Activated B cell treated with CpG ODN at 0.5 μM for 24 hours (primary cell): Measurements from ENCODE around the gene PGGT1B. TPM values are rescaled to one million over a fixed set of nuclear protein-coding genes. Genes with fewer than 3 reads are reported as not detected.

Experiments
- ATAC-seq: fragments of 200-7000 bp; cut with Tn5 transposase; one replicate; pipeline ENCODE4 v1.10.0; 2021; ENCODE audit warnings: low read depth, mild to moderate bottlenecking, moderate library complexity
- CTCF ChIA-PET: fragments of 350-600 bp; sonication (Branson Sonifier 250); formaldehyde crosslinking; loops from one replicate; lab custom pipeline; 2021; ENCODE audit warnings: antibody characterized with exemption; lab: Charles Lee
- POLR2A ChIA-PET: fragments of 350-600 bp; sonication (Branson Sonifier 250); formaldehyde crosslinking; loops from one replicate; lab custom pipeline; 2021; ENCODE audit warnings: antibody characterized with exemption; lab: Charles Lee
- DNase-seq: peaks from one replicate; pipeline ENCODE4 v3.0.0; 2022
- H3K27ac Mint-ChIP-seq: one replicate; pipeline ENCODE4 v1.8.0; 2020; ENCODE audit warnings: mixed read lengths
- H3K27me3 Mint-ChIP-seq: one replicate; pipeline ENCODE4 v1.8.0; 2021; ENCODE audit warnings: mixed read lengths
- H3K36me3 Mint-ChIP-seq: one replicate; pipeline ENCODE4 v1.8.0; 2021; ENCODE audit warnings: low read depth, mixed read lengths
- H3K4me1 Mint-ChIP-seq: one replicate; pipeline ENCODE4 v1.8.0; 2021; ENCODE audit warnings: mixed read lengths
- H3K4me3 Mint-ChIP-seq: one replicate; pipeline ENCODE4 v1.8.0; 2020; ENCODE audit warnings: mild to moderate bottlenecking, mixed read lengths
- H3K9me3 Mint-ChIP-seq: one replicate; pipeline ENCODE4 v1.8.0; 2020; ENCODE audit warnings: mixed read lengths
- intact Hi-C: fragments of 100-400 bp; cut with micrococcal nuclease; formaldehyde crosslinking; loops from one replicate; pipeline ENCODE4 v1.15.1; 2024
- total RNA-seq: library from RNA; stranded (reverse); gene quantifications from 2 replicates; pipeline ENCODE4 v1.2.3, GENCODE V29; 2022
- TF ChIP-seq, protein P1 (sequence below): fragments of 200-600 bp; IDR thresholded peaks from one replicate; pipeline ENCODE4 v1.8.0; 2022; ENCODE audit warnings: antibody characterized with exemption, mild to moderate bottlenecking

The PGGT1B gene
- total RNA-seq, 1 donor from 2014 or later, result 52.1 TPM

DNA sequence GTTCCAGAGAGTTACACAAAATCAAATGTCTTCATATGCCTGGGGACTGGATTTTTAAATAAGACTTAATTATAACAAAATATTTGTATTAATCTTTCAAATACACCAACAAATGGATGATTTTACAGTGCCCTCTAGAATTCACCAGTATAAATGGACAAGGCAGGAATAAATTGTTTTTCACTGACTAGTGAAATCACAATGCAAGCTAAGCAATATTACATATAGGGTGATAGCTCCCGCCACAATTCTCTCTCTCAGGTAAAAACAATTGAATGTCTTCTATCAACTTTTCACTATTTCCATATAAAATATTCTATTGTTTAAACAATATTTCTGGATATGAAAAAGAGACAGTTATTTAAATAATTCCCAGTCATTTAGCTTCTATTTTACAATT, 41.8 kb upstream of the PGGT1B start:
- intact Hi-C loops, result no loop called here
- Mint-ChIP-seq H3K27ac (no peak overlapping the region), H3K36me3 (no peaks in the 10 kb centered on the region), H3K9me3 (no peaks in the 10 kb centered on the region), H3K4me3 (no peak overlapping the region), H3K27me3 (peaks cover 7% of the 10 kb centered on the region), H3K4me1 (no peaks in the 10 kb centered on the region)
- TF ChIP-seq, protein P1, sequence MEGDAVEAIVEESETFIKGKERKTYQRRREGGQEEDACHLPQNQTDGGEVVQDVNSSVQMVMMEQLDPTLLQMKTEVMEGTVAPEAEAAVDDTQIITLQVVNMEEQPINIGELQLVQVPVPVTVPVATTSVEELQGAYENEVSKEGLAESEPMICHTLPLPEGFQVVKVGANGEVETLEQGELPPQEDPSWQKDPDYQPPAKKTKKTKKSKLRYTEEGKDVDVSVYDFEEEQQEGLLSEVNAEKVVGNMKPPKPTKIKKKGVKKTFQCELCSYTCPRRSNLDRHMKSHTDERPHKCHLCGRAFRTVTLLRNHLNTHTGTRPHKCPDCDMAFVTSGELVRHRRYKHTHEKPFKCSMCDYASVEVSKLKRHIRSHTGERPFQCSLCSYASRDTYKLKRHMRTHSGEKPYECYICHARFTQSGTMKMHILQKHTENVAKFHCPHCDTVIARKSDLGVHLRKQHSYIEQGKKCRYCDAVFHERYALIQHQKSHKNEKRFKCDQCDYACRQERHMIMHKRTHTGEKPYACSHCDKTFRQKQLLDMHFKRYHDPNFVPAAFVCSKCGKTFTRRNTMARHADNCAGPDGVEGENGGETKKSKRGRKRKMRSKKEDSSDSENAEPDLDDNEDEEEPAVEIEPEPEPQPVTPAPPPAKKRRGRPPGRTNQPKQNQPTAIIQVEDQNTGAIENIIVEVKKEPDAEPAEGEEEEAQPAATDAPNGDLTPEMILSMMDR, result no peak
- POLR2A ChIA-PET, result no interaction called here
- CTCF ChIA-PET, result interaction anchor here (1.1 kb wide), 1 partner anchor 270 kb away, joined by 4 read pairs; no protein-coding TSS in a partner anchor
- no peak for DNase-seq
- no peak for ATAC-seq

DNA sequence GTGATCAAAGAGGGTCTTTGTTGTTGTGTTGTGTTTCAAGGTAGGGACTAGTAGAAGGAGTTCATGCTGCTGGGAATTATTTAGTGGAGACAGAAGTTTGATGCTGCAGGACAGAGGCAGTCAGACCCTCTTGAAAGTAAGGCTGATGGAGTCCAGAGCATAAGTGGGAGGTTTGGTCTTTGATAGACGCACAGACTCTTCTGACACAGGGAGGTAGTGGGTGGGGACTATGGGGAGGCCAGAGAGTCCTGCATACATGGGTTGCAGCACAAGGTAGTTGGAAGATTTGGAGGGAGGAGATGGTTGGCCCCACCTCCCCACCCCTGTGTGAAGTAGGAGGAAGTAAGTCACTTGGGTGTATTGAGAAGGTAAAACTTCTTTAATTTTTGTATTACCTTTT, 36.1 kb upstream of the PGGT1B start:
- intact Hi-C loops, result loop anchor here (5.0 kb wide), 2 partner anchors 202 to 543 kb away; partner anchors contain the start of genes AP3S1 and ATG12
- CTCF ChIA-PET, result no interaction called here
- Mint-ChIP-seq H3K4me3 (no peak overlapping the region), H3K27ac (no peak overlapping the region), H3K27me3 (peaks cover 4% of the 10 kb centered on the region), H3K4me1 (peaks cover 13% of the 10 kb centered on the region), H3K9me3 (no peaks in the 10 kb centered on the region), H3K36me3 (no peaks in the 10 kb centered on the region)
- POLR2A ChIA-PET, result no interaction called here
- DNase-seq, result no peak
- TF ChIP-seq, protein P1, result no peak
- no peak for ATAC-seq

DNA sequence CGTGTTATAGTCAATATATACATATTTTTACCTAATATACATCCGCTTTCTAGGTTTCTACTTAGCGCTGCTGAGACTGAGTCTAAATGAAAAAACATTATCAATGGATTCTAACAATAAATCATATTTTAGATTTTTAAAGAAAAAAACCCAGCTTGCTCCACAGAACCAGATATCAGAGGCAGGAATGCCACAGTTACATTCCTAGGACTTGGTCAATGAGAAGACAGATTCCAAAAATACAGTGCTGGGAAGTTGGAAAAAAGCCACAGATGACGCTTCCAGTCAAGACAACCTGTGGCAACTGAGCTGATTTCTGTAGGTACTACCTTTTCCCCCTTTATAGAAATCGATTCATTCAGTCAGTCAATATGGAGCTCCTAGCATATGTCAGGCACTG, 34.4 kb upstream of the PGGT1B start:
- intact Hi-C loops, result loop anchor here (2.0 to 5.0 kb wide), 3 partner anchors 200 to 545 kb away; partner anchors contain the start of genes AP3S1, ATG12 and TMED7
- Mint-ChIP-seq H3K4me3 (peak overlapping the region; percentile 47), H3K27ac (no peak overlapping the region), H3K9me3 (peaks cover 1% of the 10 kb centered on the region), H3K4me1 (peaks cover 13% of the 10 kb centered on the region), H3K27me3 (no peaks in the 10 kb centered on the region), H3K36me3 (peaks cover under 1% of the 10 kb centered on the region)
- TF ChIP-seq, protein P1, result no peak
- ChIA-PET CTCF (interaction anchor here (0.9 to 1.7 kb wide), 3 partner anchors 11 to 199 kb away, joined by 3 to 4 read pairs (median 3); no protein-coding TSS in a partner anchor), POLR2A (interaction anchor here (1.1 to 2.1 kb wide), 4 partner anchors 32 to 35 kb away, joined by 3 to 10 read pairs (median 4); no protein-coding TSS in a partner anchor)
- DNase-seq (no peak), ATAC-seq (no peak)

DNA sequence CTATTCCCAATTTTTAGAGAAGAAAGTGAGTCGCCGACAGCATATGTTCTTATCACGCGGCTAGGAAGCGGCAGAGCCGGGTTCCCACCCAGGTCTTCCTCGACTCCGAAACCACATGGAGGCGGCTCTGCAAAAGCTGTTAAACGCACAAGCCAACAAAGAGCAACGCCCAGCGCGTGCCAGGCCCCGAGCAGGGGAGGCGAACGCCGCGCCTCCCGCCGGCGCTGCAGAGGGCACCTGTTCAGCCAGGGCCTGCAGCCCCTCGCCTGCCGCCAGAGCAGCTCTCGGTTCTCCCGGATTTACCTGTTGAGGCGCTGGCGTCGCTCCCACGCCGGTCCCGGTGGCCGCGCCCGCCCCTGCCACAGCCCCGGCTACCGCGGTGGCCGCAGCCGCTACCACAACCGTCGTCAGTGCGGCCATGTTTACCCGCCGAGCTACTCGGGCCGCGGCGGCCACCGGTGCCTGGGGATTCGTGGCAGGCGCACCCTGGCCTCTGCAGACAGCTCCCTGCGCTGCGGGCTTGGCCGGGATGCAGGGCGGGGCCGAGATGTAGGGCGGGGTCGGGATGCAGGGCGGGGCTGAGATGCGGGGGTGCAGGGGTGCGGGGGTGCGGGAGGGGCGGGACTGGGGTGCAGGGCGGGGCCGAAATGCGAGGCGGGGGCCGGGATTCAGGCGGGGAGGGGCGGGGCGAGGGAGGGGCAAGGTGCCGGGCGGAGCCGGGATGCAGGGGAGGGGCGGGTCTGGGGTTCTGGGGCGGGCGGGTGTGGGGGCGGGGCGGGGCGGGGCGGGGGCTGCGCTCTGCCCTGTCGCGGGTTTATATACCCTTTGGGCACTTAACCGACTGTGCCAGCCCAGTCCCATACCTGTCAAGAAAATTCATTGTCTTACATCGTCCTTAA, 33.7 kb upstream of the PGGT1B start, which contains the start of gene CCDC112:
TSS of gene CCDC112 (minus strand) at position 531 of the 899 bp plus-strand sequence. CDS start at position 420, 111 bp downstream.
- Mint-ChIP-seq H3K4me3 (peak within 1 kb of the TSS; percentile 85), H3K27ac (peak within 1 kb of the TSS; percentile 47), H3K27me3 (no peaks in the 10 kb centered on the region), H3K9me3 (peaks cover 4% of the 10 kb centered on the region), H3K4me1 (peaks cover 13% of the 10 kb centered on the region), H3K36me3 (peaks cover 4% of the 10 kb centered on the region)
- TF ChIP-seq, protein P1, result no peak
- ATAC-seq, result peak; percentile 83
- intact Hi-C loops, result loop anchor here (1.0 to 5.0 kb wide), 6 partner anchors 34 to 546 kb away; partner anchors contain the start of genes AP3S1, ATG12, FEM1C and PGGT1B
- peak; percentile 64 for DNase-seq
- POLR2A ChIA-PET, result interaction anchor here (0.6 to 2.1 kb wide), 18 partner anchors 20 to 889 kb away, joined by 3 to 10 read pairs (median 3); partner anchors contain the start of gene FEM1C
- CTCF ChIA-PET, result interaction anchor here (0.9 to 1.7 kb wide), 3 partner anchors 13 to 306 kb away, joined by 3 to 4 read pairs (median 3); partner anchors contain the start of gene TICAM2
